ENCODE results near the gene HSF5.

Gene HSF5

DNA sequence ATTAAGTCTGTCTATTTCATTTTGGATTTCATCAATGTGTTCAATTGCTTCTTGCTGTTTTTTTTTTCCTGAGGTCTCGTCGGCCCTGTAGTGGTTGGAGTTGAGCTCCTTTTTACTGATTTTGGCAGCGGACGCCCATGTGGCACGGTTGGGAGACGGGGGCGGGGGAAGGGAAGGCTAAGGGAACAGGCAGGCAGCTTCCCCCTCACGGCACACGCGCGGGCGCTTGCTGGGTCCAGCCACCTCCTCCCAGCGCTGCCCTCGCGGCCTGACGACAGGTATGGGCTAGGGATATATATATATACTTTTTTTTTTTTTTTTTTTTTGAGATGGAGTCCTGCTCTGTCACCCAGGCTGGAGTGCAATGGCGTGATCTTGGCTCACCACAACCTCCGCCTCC lies 11.4 kb downstream of the HSF5 start:
- no peak for DNase-seq

GRCh38 chr17:58475985-58476384 lies 12.2 kb downstream of the HSF5 start:
- no peak for DNase-seq

GRCh38 chr17:58470356-58470755 lies 17.9 kb downstream of the HSF5 start:
- DNase-seq: no peak

DNA sequence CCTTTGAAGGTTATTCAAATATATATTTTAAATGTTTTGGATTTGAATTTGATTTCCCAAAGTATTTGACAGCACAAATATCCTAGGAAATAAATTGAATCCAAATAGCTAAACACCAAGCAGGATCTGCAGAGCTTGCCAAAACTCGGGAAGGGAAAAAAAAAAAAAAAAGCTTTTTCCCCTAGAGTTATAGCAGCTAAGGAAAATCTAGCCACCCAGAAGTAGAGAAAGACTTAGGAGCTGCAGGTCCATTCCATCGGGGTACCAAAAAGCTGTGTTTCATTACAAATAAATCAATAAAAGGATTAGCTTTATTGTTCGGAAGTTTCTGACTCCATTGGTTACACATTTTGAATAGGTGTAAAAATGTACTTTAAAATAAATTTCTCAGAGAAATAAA lies 19.3 kb downstream of the HSF5 start:
- no peak for DNase-seq

DNA sequence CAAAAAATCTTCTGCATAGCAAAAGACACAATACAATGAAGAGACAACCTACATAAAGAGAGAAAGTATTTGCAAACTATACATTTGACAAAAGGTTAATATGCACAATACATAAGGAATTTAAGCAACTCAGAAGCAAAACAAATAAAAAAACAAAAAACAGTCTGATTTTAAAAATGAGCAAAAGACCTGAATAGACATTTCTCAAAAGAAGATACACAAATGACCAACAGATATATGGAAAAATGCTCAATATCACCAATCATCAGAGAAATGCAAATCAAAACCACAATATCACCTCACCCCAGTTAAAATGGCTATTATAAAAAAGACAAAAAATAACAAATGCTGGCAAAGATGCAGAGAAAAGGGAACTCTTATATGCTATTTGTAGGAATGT lies 32.7 kb downstream of the HSF5 start:
- DNase-seq: no peak

GRCh38 chr17:58452738-58453137 lies 35.5 kb downstream of the HSF5 start:
- no peak for DNase-seq

DNA sequence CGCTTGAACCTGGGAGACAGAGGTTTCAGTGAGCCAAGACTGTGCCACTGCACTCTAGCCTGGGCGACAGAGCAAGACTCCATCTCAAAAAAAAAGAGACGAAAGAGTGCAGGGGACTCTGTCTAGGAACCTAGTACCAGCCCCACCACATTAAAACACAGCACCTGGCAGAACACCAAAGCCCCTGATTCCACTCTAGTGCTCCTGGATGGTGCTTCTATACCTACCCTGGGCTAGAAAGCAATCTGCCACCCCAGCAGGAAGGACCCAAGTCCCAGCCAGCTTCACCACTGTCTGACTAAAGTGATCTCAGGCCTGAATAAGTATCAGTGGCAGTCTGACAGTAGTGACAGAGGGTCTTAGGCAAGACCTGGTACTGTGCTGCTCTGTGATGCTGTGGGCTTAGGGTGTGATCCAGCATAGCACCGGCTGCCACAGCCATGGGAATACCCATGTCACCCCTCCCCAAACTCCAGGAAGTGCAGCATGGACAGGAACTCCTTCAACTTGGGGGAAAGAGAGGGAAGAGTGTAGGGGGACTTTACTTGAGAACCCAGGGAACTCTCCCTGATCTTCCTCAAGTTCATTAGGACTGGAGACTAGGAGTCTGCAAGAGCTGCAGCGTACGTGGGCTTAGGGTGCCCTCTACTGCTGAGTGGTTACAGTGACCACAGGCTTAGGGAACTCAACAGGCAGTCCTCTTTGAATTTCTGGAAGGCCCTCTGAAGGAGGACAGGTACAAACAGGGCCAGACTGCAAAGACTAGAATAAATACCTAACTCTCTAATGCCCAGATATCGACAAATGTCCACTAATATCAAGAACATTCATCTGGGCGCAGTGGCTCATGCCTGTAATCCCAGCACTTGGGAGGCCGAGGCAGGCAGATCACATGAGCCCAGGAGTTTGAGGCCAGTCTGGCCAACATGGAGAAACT lies 40.9 kb downstream of the HSF5 start:
- DNase-seq: peak; percentile 17

- DNase-seq: no peak
Measured at GRCh38 chr17:58446086-58446485, 42.1 kb downstream of the HSF5 start.

DNA sequence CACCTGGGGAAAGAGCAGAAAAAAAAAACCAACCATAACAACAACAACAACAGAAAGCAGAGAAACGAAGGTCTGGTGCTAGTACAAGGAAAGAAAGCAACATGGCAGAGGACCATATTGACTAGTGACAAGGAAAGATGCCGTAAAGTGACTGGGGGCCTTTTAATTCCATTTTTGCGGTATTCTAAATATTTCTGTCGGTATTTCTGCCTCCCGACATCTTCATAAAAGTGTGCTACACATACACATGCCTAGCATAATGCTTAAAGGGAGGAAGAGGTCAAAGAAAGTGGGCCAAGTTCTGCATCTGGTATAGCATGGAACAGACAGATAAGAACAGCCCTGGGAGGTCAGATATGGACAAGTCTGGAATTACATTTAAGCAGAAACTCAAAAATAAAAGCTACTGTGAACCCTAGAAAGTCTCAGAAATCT lies 51.4 kb downstream of the HSF5 start:
- no peak for DNase-seq

GRCh38 chr17:58436245-58436644 lies 52.0 kb downstream of the HSF5 start:
- DNase-seq: no peak

- no peak for DNase-seq
Measured at GRCh38 chr17:58432806-58433573, 55.2 kb downstream of the HSF5 start.

GRCh38 chr17:58427807-58428206 lies 60.4 kb downstream of the HSF5 start:
- DNase-seq: no peak

- DNase-seq: no peak
Measured at GRCh38 chr17:58421711-58422110, 66.5 kb downstream of the HSF5 start.

- no peak for DNase-seq
Measured at GRCh38 chr17:58420827-58421226, 67.4 kb downstream of the HSF5 start.

GRCh38 chr17:58417300-58418092 lies 70.7 kb downstream of the HSF5 start, which contains the start of gene RNF43:
Gene RNF43 (minus strand): TSS chr17:58417534. CDS start chr17:58415577, 1,957 bp downstream.
- DNase-seq: peak; percentile 91

GRCh38 chr17:58416937-58417299 lies 71.3 kb downstream of the HSF5 start:
- no peak for DNase-seq

- no peak for DNase-seq
Measured at GRCh38 chr17:58416396-58416795, 71.8 kb downstream of the HSF5 start.

DNA sequence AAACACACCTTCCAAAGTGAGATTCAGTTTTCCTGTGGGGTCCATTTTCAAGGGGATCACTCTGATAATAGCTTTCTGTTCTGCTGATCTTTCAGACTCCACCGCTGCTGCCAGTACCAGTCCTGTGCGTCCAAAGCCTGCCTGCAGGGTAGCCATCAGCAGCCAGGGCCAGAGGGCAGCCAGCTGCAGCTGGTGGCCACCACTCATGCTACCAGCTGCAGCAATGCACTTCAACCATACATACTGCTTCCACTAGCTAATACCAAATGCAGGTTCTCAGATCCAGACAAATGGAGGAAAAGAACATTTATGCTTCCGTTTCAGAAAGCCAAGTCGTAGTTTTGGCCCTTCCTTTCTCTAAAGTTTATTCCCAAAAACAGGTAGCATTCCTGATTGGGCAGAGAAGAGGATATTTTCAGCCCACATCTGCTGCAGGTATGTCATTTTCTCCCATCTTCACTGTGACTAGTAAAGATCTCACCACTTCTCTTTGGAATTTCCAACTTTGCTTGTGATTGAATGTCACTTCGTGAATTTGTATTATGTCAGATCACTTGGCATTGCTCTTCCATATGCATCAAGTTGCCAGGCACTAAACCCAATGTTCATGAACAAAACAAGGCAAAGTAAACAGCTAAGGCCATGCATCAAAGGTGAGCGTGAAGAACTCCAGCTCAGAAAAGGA lies 72.7 kb downstream of the HSF5 start:
- DNase-seq: peak; percentile 5

DNA sequence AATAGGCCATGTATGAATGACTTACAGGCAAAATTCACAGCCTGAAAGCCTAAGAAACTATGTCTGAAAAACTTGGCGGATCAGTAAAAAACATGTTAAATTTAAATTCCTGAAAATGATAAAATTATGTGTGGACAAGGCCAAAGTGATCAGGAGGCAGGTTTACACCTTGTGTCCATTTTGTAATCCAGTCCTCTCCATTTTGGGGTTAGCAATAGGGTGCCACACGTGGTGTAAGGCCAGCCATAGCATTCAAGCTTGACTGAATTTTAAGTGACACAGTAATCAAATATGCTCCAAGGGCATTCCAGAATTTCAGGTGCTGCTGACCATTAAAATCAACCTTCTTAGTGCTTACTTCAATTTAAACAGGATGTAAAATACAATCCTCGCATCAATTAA lies 73.6 kb downstream of the HSF5 start:
- peak; percentile 10 for DNase-seq

DNA sequence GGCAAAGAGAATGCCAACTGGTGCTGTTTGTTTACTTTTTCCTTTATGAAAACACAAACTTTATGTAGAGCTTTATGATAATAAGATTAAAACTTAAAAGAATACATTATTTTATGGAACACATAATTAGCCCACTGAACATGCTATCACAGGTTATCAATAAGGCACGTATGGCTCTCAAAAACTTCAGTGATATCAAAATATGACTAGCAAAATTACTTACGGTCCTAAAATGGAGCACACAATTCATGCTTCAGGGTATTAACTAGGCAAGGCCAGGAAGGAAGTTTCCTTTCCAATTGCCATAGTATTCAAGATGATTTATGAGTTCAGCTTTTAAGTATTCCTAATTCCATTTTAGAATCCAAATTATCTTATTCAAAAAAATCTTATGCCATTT lies 74.5 kb downstream of the HSF5 start:
- DNase-seq: no peak

DNA sequence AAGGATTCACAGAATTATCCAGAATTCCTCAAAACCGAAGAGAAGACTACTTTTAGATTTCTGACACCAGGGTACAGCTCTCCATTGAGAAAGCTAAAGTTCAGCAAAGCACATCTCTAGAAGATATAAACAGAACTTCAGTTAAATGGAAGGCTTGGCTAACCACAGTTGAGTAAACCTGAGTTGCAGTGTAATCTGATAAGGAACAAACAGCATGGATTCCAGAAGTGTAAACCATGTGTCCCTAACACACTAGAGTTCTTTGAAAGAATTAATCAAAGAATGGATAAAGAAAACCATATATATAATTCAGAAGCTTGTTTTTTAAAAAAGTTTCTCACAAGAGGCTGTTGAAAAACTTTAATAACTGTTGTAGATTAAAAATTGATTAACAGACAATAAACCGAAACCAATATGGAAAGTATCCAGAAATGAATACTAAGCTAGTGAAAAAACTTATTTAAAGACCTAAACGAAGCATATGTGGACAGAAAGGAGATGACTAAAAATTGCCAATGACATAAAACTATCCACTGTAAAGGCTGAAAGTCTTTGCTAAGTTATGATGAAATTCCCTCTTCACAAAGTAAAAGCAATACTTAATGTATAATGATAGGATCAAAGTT lies 75.1 kb downstream of the HSF5 start:
- no peak for DNase-seq

- no peak for DNase-seq
Measured at GRCh38 chr17:58412064-58412703, 76.0 kb downstream of the HSF5 start.

All from DMS79 (cell line).